UCSD-AML1 (cell line): ENCODE results near the gene OR52N2.
A peak's percentile ranks its signal among the peaks of the same experiment; 100 is the strongest.

Source experiments
- DNase-seq: peaks from one replicate; lab custom pipeline; 2025; ENCODE audit not compliant: unreplicated experiment; lab: John Stamatoyannopoulos, UW

The OR52N2 gene

GRCh38 chr11:5808500-5809121 lies at the start of gene OR52N2:
Gene OR52N2 (plus strand): TSS chr11:5808924. CDS start chr11:5820336, 11,412 bp downstream.
- peak; percentile 81 for DNase-seq

GRCh38 chr11:5767056-5767455 lies 41.7 kb upstream of the OR52N2 start:
- no peak for DNase-seq

GRCh38 chr11:5783255-5783654 lies 25.5 kb upstream of the OR52N2 start, which contains the start of gene OR52N5:
Gene OR52N5 (minus strand): TSS chr11:5783355. CDS start chr11:5778634, 4,721 bp downstream.
- no peak for DNase-seq

- DNase-seq, result no peak
Measured at GRCh38 chr11:5791165-5791564, 17.6 kb upstream of the OR52N2 start, which contains the start of gene OR52N1. Gene OR52N1 (minus strand): TSS chr11:5791265. CDS start chr11:5788816, 2,449 bp downstream.

- no peak for DNase-seq
Measured at GRCh38 chr11:5796541-5796940, 12.2 kb upstream of the OR52N2 start.

- DNase-seq, result no peak
Measured at GRCh38 chr11:5803982-5804381, 4.7 kb upstream of the OR52N2 start.

- DNase-seq, result peak; percentile 64
Measured at GRCh38 chr11:5807580-5807979, 1.1 kb upstream of the OR52N2 start.

- peak; percentile 68 for DNase-seq
Measured at GRCh38 chr11:5809122-5809519, 397 bp downstream of the OR52N2 start.

- no peak for DNase-seq
Measured at GRCh38 chr11:5809905-5810795, 1.4 kb downstream of the OR52N2 start.

- DNase-seq, result no peak
Measured at GRCh38 chr11:5815534-5815933, 6.8 kb downstream of the OR52N2 start.

GRCh38 chr11:5818245-5818886 lies 9.6 kb downstream of the OR52N2 start:
- DNase-seq, result no peak

- DNase-seq, result no peak
Measured at GRCh38 chr11:5831196-5831829, 22.6 kb downstream of the OR52N2 start.

- DNase-seq, result no peak
Measured at GRCh38 chr11:5833446-5833845, 24.7 kb downstream of the OR52N2 start.

GRCh38 chr11:5837695-5838094 lies 29.0 kb downstream of the OR52N2 start:
- DNase-seq, result no peak

GRCh38 chr11:5841797-5842196 lies 33.1 kb downstream of the OR52N2 start, which contains the start of gene OR52E6:
Gene OR52E6 (minus strand): TSS chr11:5841897. CDS start chr11:5841897, 0 bp downstream.
- no peak for DNase-seq

- DNase-seq, result no peak
Measured at GRCh38 chr11:5846701-5847100, 38.0 kb downstream of the OR52N2 start.

GRCh38 chr11:5847711-5848110 lies 39.0 kb downstream of the OR52N2 start:
- DNase-seq, result peak; percentile 19

- no peak for DNase-seq
Measured at GRCh38 chr11:5851002-5851401, 42.3 kb downstream of the OR52N2 start.

- DNase-seq, result no peak
Measured at GRCh38 chr11:5857590-5857989, 48.9 kb downstream of the OR52N2 start, which contains the start of gene OR52E8. Gene OR52E8 (minus strand): TSS chr11:5857690. CDS start chr11:5857690, 0 bp downstream.

- no peak for DNase-seq
Measured at GRCh38 chr11:5865826-5866225, 57.1 kb downstream of the OR52N2 start.
